WERI-Rb-1 (cell line): ENCODE results near the gene FAM124A.

Experiments
- DNase-seq: peaks from one replicate; pipeline ENCODE4 v3.0.0-alpha.2; 2020
- H3K27ac ChIP-seq: fragments of 250-450 bp; sonication (Bioruptor Pico); 2 replicates; pipeline ENCODE4 v1.5.1; 2020; ENCODE audit warnings: mild to moderate bottlenecking, moderate library complexity
- H3K27me3 ChIP-seq: fragments of 250-450 bp; sonication (Bioruptor Pico); 2 replicates; pipeline ENCODE4 v1.5.1; 2021; ENCODE audit warnings: mild to moderate bottlenecking, low read depth, moderate library complexity; ENCODE audit not compliant: insufficient read depth, severe bottlenecking
- H3K36me3 ChIP-seq: fragments of 250-450 bp; sonication (Bioruptor Pico); 2 replicates; pipeline ENCODE4 v1.5.1; 2020; ENCODE audit warnings: mild to moderate bottlenecking, moderate library complexity
- H3K4me3 ChIP-seq: 2 replicates; pipeline ENCODE4 v1.5.1; 2011; ENCODE audit warnings: low read depth, mild to moderate bottlenecking, control low read depth, low read length
- H3K9me3 ChIP-seq: fragments of 250-450 bp; sonication (Bioruptor Pico); 2 replicates; pipeline ENCODE4 v1.5.1; 2021; ENCODE audit warnings: mild to moderate bottlenecking, moderate library complexity; ENCODE audit not compliant: severe bottlenecking
- TF ChIP-seq, protein P1 (sequence below): IDR thresholded peaks from 2 replicates; pipeline ENCODE4 v1.5.1; 2011; ENCODE audit warnings: low read depth, mild to moderate bottlenecking, control low read depth, inconsistent platforms, low read length

FAM124A gene

DNA sequence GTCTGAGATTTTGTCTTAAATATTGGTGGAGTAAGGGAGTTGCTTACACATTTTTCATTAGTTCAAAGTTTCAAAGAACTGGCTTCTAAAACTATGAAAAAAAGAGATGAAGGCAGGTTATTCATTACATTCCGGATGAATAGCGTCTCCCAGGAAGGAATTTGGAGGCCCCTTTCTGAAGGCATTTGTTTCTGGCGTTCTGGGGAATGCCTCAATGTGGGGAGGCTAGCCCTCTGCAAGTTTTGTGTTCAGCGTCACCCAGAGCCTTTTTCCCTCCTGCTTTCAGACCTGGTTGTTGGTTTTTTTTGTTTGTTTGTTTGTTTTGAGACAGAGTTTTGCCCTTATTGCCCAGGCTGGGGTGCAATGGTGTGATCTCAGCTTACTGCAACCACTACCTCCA is 21.0 kb downstream of the FAM124A start:
- DNase-seq, result no peak
- TF ChIP-seq, protein P1, sequence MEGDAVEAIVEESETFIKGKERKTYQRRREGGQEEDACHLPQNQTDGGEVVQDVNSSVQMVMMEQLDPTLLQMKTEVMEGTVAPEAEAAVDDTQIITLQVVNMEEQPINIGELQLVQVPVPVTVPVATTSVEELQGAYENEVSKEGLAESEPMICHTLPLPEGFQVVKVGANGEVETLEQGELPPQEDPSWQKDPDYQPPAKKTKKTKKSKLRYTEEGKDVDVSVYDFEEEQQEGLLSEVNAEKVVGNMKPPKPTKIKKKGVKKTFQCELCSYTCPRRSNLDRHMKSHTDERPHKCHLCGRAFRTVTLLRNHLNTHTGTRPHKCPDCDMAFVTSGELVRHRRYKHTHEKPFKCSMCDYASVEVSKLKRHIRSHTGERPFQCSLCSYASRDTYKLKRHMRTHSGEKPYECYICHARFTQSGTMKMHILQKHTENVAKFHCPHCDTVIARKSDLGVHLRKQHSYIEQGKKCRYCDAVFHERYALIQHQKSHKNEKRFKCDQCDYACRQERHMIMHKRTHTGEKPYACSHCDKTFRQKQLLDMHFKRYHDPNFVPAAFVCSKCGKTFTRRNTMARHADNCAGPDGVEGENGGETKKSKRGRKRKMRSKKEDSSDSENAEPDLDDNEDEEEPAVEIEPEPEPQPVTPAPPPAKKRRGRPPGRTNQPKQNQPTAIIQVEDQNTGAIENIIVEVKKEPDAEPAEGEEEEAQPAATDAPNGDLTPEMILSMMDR, result no peak
- H3K27ac ChIP-seq, result no peak overlapping the region
- H3K4me3 ChIP-seq, result no peak overlapping the region
- H3K36me3 ChIP-seq, result peaks cover 4% of the 10 kb centered on the region; the same call in 1 of the 2 replicates
- no peaks in the 10 kb centered on the region for H3K27me3 ChIP-seq
- H3K9me3 ChIP-seq, result no peaks in the 10 kb centered on the region

DNA sequence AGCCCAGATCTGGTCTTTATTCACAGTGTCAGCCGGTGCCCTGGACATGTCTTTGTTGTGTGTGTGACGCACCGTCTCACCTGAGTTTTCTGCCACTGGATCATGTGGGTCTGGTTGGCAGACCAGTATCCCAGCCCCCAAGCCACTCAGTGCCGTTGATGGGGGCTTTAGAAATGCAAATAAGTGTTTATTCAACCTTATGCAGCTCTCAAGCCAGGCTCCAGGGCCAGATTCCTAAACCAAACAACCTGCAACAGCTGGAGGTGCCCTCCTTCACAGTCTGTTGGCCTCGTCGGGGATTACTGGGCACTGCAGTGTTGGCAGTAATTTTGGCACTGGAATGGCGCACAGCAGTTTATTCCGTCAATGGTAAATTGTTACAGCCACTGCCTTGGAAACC is 21.6 kb downstream of the FAM124A start:
- peaks cover 4% of the 10 kb centered on the region; the same call in 1 of the 2 replicates for H3K36me3 ChIP-seq
- DNase-seq, result no peak
- H3K4me3 ChIP-seq, result no peak overlapping the region
- no peaks in the 10 kb centered on the region for H3K9me3 ChIP-seq
- no peak overlapping the region for H3K27ac ChIP-seq
- TF ChIP-seq, protein P1, result no peak
- H3K27me3 ChIP-seq, result no peaks in the 10 kb centered on the region

DNA sequence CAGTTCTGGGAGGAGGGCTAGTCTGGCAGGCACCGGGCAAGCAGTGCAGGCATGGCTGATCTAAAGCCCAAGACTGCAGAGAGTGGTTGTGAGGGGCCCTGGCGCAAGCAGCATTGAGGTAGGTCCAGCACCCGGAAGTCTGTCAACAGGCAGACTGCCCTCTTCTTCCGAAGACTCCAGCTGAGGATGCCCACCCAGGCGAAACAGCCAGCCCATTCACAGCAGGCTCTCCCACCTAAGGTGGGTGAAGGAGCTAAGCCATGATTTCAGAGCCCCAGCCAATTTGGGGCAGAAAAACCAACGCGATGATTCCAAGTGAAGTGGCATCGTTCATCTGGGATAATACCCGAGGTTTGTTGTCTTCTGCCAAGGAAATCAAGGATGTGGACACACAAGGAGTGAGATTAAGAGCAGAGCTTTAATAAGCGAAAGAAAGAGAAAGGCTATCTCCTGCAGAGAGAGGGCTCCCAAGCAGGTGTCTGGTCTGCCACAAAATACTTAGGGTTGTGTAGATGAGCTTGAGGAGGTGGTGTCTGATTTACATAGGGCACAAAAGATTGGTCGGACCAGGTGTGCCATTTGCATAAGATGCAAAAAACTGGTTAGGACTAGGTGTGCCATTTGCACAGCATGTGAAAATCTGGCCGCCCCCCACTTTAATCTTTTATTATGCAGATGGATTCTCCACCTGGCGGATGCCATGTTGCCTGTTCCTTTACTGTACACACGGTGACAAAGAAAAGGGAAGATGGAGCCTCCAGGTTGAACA is 22.6 kb downstream of the FAM124A start:
- H3K4me3 ChIP-seq, result no peak overlapping the region
- no peak overlapping the region for H3K27ac ChIP-seq
- no peaks in the 10 kb centered on the region for H3K27me3 ChIP-seq
- no peaks in the 10 kb centered on the region for H3K9me3 ChIP-seq
- H3K36me3 ChIP-seq, result peaks cover 4% of the 10 kb centered on the region; the same call in 1 of the 2 replicates
- TF ChIP-seq, protein P1, result no peak
- no peak for DNase-seq

DNA sequence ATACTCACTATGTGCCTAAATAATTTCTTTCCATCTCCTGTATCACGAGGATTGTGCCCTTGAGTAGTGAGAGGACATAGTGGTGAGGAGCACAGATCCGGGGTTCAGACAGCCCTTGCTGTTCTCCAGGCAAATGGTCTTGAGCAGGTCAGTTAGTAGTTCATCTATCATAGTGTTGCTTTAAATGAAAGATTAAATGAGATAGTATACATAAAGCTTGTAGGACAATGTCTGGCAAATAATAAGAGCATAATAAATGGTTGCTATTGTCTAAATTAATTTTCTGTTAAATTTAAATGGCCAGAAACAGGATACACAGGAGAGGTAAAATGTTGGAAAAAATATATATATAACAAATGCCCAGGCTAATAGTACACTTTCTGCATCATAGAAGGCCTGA is 23.4 kb downstream of the FAM124A start:
- DNase-seq, result no peak
- TF ChIP-seq, protein P1, result no peak
- Histone ChIP-seq H3K4me3 (no peak overlapping the region), H3K9me3 (no peaks in the 10 kb centered on the region), H3K36me3 (peaks cover 4% of the 10 kb centered on the region; the same call in 1 of the 2 replicates), H3K27ac (no peak overlapping the region), H3K27me3 (no peaks in the 10 kb centered on the region)

DNA sequence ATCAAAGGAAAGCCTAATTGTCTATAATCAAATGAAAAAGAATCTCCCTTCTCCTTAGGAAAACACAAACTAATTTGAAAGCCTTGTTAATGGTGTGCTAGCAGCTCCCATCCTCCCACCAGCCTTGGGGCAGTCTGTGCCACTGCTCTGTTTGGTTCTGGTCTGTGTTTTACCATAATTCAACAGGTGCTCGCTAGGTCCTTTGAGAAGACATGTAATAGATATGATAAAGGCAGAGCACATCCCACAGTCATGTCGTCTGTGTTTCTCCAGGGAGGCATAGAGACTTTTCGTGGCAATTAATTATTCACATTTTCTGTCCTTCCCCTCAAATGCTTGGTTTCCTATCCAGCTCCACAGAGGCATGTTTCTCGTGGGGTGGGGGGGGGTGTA is 23.8 kb downstream of the FAM124A start:
- no peaks in the 10 kb centered on the region for H3K27me3 ChIP-seq
- TF ChIP-seq, protein P1, result no peak
- no peaks in the 10 kb centered on the region for H3K9me3 ChIP-seq
- DNase-seq, result no peak
- H3K27ac ChIP-seq, result no peak overlapping the region
- H3K36me3 ChIP-seq, result peaks cover 4% of the 10 kb centered on the region; the same call in 1 of the 2 replicates
- no peak overlapping the region for H3K4me3 ChIP-seq
